ENCODE results near the gene ATP7A.

DNA sequence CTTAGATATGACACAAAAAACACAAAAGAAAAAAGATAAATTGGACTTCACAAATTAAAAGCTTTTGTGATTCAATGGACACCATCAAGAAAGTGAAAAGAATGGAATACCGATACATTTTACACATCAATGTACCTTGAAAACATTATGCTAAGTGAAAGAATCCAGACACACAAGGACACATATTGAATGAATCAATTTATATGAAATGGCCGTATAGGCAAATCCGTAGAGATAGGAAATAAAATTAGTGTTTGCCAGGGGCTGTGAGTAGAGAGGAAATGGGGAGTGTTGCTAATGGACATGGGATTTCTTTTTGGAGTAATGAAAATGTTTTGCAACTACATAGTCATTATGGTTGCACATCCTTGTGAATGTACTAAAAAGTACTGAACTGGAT, 55.9 kb downstream of the ATP7A start:
- TF ChIP-seq, protein P1, sequence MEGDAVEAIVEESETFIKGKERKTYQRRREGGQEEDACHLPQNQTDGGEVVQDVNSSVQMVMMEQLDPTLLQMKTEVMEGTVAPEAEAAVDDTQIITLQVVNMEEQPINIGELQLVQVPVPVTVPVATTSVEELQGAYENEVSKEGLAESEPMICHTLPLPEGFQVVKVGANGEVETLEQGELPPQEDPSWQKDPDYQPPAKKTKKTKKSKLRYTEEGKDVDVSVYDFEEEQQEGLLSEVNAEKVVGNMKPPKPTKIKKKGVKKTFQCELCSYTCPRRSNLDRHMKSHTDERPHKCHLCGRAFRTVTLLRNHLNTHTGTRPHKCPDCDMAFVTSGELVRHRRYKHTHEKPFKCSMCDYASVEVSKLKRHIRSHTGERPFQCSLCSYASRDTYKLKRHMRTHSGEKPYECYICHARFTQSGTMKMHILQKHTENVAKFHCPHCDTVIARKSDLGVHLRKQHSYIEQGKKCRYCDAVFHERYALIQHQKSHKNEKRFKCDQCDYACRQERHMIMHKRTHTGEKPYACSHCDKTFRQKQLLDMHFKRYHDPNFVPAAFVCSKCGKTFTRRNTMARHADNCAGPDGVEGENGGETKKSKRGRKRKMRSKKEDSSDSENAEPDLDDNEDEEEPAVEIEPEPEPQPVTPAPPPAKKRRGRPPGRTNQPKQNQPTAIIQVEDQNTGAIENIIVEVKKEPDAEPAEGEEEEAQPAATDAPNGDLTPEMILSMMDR (IDR thresholded peaks at IDR 0.05; ENCODE audit: insufficient read depth, low read depth, low read length), result no peak
- TF ChIP-seq EZH2 (IDR thresholded peaks at IDR 0.05; ENCODE audit: insufficient read depth, low read length), result no peak

Measured in astrocyte (in vitro differentiated cells and primary cell).